Measurements from ENCODE around the gene MGA.

MGA gene

DNA sequence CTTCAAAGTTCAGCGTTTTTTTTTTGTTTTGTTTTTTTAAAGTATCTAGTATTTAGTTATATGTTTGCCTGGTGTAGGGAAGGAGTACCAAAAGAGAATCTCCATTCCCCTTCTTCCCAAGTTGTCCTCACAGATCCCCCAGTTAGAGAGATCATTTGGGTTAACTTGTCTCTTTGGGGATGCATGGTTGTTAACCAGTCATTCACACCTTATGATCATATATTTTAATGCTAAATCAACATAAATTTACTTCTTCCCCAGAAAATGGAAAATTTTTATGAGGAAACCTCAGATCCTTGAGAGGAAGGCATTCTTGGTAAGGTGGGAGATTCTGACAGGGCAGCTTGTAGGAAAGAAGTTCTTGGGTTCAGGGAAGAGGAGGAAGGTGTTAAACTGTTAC lies 1.5 kb upstream of the MGA start:
- no peak overlapping the region for H3K27ac ChIP-seq (ENCODE audit: low read length)
- no peak overlapping the region for H3K4me3 ChIP-seq (ENCODE audit: low read length in 2 of 2)
- H3K9ac ChIP-seq (ENCODE audit: low read length in 2 of 2) = no peak overlapping the region
- no peaks in the 10 kb centered on the region for H3K9me3 ChIP-seq (ENCODE audit: control insufficient read depth in 2 of 2, low read length in 2 of 2)
- H3K27me3 ChIP-seq (ENCODE audit: control insufficient read depth in 1 of 2, insufficient read depth in 2 of 2, low read length in 2 of 2) = no peaks in the 10 kb centered on the region
- peaks cover 25% of the 10 kb centered on the region for H3K4me1 ChIP-seq (ENCODE audit: control insufficient read depth, insufficient read depth, low read length)
- H3K36me3 ChIP-seq (ENCODE audit: control insufficient read depth in 2 of 2, insufficient read depth in 2 of 2, low read length in 2 of 2) = no peaks in the 10 kb centered on the region

GRCh38 chr15:41659190-41659589 lies 1.0 kb upstream of the MGA start:
- H3K4me1 ChIP-seq (ENCODE audit: control insufficient read depth, insufficient read depth, low read length) = peaks cover 25% of the 10 kb centered on the region
- H3K9me3 ChIP-seq (ENCODE audit: control insufficient read depth in 2 of 2, low read length in 2 of 2) = no peaks in the 10 kb centered on the region
- no peaks in the 10 kb centered on the region for H3K36me3 ChIP-seq (ENCODE audit: control insufficient read depth in 2 of 2, insufficient read depth in 2 of 2, low read length in 2 of 2)
- H3K4me3 ChIP-seq (ENCODE audit: low read length in 2 of 2) = no peak overlapping the region
- H3K9ac ChIP-seq (ENCODE audit: low read length in 2 of 2) = no peak overlapping the region
- no peak overlapping the region for H3K27ac ChIP-seq (ENCODE audit: low read length)
- H3K27me3 ChIP-seq (ENCODE audit: control insufficient read depth in 1 of 2, insufficient read depth in 2 of 2, low read length in 2 of 2) = no peaks in the 10 kb centered on the region

GRCh38 chr15:41659855-41660234 lies 360 bp upstream of the MGA start:
- peaks cover 25% of the 10 kb centered on the region for H3K4me1 ChIP-seq (ENCODE audit: control insufficient read depth, insufficient read depth, low read length)
- H3K36me3 ChIP-seq (ENCODE audit: control insufficient read depth in 2 of 2, insufficient read depth in 2 of 2, low read length in 2 of 2) = no peaks in the 10 kb centered on the region
- peak overlapping the region; percentile 72 to 85 for H3K4me3 ChIP-seq (ENCODE audit: low read length in 2 of 2)
- H3K27ac ChIP-seq (ENCODE audit: low read length) = peak overlapping the region; percentile 74
- no peaks in the 10 kb centered on the region for H3K9me3 ChIP-seq (ENCODE audit: control insufficient read depth in 2 of 2, low read length in 2 of 2)
- H3K9ac ChIP-seq (ENCODE audit: low read length in 2 of 2) = peak overlapping the region in 1 of 2 donors; percentile 51
- H3K27me3 ChIP-seq (ENCODE audit: control insufficient read depth in 1 of 2, insufficient read depth in 2 of 2, low read length in 2 of 2) = no peaks in the 10 kb centered on the region

DNA sequence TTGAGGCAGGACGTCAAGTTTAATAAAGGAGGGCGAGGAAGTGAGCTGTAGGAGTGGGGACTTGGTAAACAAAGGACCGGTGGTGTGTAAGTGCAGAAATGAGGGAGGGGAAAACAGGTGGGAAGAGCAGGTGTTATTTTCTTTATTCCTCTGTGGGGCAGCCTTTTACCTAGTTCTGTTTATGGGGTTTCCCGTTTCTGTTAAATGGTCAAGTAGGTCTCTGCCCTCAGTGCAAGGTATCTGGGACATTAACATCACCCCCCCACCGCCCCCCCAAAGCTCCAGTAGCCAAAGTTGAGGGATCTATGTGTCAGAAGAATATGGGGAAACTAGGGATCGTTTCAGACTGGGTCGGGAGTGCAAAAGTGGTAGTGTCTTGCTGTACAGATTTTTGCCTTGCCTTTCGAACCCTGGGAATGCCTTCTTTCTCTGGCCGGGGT lies 893 bp downstream of the MGA start:
- H3K9ac ChIP-seq (ENCODE audit: low read length in 2 of 2) = peak overlapping the region; percentile 14 to 64

GRCh38 chr15:41661518-41662225 lies 1.5 kb downstream of the MGA start:
- H3K4me1 ChIP-seq (ENCODE audit: control insufficient read depth, insufficient read depth, low read length) = peaks cover 25% of the 10 kb centered on the region

More for the DNA sequence above, 893 bp downstream of the MGA start:
- H3K36me3 ChIP-seq (ENCODE audit: control insufficient read depth in 2 of 2, insufficient read depth in 2 of 2, low read length in 2 of 2) = no peaks in the 10 kb centered on the region
- H3K27me3 ChIP-seq (ENCODE audit: control insufficient read depth in 1 of 2, insufficient read depth in 2 of 2, low read length in 2 of 2) = no peaks in the 10 kb centered on the region
- peak overlapping the region; percentile 74 for H3K27ac ChIP-seq (ENCODE audit: low read length)
- H3K4me3 ChIP-seq (ENCODE audit: low read length in 2 of 2) = peak overlapping the region; percentile 72 to 85
- peaks cover 25% of the 10 kb centered on the region for H3K4me1 ChIP-seq (ENCODE audit: control insufficient read depth, insufficient read depth, low read length)
- H3K9me3 ChIP-seq (ENCODE audit: control insufficient read depth in 2 of 2, low read length in 2 of 2) = no peaks in the 10 kb centered on the region

GRCh38 chr15:41666353-41666920 lies 6.2 kb downstream of the MGA start:
- Histone ChIP-seq H3K27me3 (ENCODE audit: control insufficient read depth in 1 of 2, insufficient read depth in 2 of 2, low read length in 2 of 2) (no peaks in the 10 kb centered on the region), H3K9ac (ENCODE audit: low read length in 2 of 2) (no peak overlapping the region), H3K4me3 (ENCODE audit: low read length in 2 of 2) (no peak overlapping the region), H3K27ac (ENCODE audit: low read length) (no peak overlapping the region), H3K4me1 (ENCODE audit: control insufficient read depth, insufficient read depth, low read length) (peaks cover 7% of the 10 kb centered on the region), H3K36me3 (ENCODE audit: control insufficient read depth in 2 of 2, insufficient read depth in 2 of 2, low read length in 2 of 2) (peaks cover 3 to 4% of the 10 kb centered on the region in 2 donors), H3K9me3 (ENCODE audit: control insufficient read depth in 2 of 2, low read length in 2 of 2) (no peaks in the 10 kb centered on the region)

More at GRCh38 chr15:41661518-41662225, 1.5 kb downstream of the MGA start:
- H3K9ac ChIP-seq (ENCODE audit: low read length in 2 of 2) = peak overlapping the region; percentile 62 to 64
- H3K4me3 ChIP-seq (ENCODE audit: low read length in 2 of 2) = peak overlapping the region; percentile 72 to 85
- no peaks in the 10 kb centered on the region for H3K27me3 ChIP-seq (ENCODE audit: control insufficient read depth in 1 of 2, insufficient read depth in 2 of 2, low read length in 2 of 2)
- H3K36me3 ChIP-seq (ENCODE audit: control insufficient read depth in 2 of 2, insufficient read depth in 2 of 2, low read length in 2 of 2) = no peaks in the 10 kb centered on the region
- H3K9me3 ChIP-seq (ENCODE audit: control insufficient read depth in 2 of 2, low read length in 2 of 2) = no peaks in the 10 kb centered on the region
- H3K27ac ChIP-seq (ENCODE audit: low read length) = peak overlapping the region; percentile 74

DNA sequence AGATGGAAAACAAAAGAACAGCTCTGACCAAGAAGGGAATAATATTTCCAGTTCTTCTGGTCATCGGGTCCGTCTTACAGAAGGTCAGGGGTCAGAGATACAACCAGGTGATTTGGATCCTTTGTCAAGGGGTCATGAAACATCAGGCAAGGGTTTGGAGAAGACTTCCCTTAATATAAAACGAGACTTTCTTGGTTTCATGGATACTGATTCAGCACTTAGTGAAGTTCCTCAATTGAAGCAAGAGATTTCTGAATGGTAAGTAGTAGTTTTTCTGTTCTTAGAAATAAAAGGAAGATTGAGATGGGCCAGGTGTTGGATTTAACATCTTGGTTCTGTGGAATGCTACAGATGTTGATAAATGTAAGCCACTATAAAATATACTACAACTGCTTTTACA lies 9.5 kb downstream of the MGA start:
- no peaks in the 10 kb centered on the region for H3K27me3 ChIP-seq (ENCODE audit: control insufficient read depth in 1 of 2, insufficient read depth in 2 of 2, low read length in 2 of 2)
- H3K4me3 ChIP-seq (ENCODE audit: low read length in 2 of 2) = no peak overlapping the region
- H3K36me3 ChIP-seq (ENCODE audit: control insufficient read depth in 2 of 2, insufficient read depth in 2 of 2, low read length in 2 of 2) = peaks cover 3 to 4% of the 10 kb centered on the region in 2 donors
- no peak overlapping the region for H3K27ac ChIP-seq (ENCODE audit: low read length)
- H3K9ac ChIP-seq (ENCODE audit: low read length in 2 of 2) = no peak overlapping the region
- no peaks in the 10 kb centered on the region for H3K9me3 ChIP-seq (ENCODE audit: control insufficient read depth in 2 of 2, low read length in 2 of 2)
- H3K4me1 ChIP-seq (ENCODE audit: control insufficient read depth, insufficient read depth, low read length) = no peaks in the 10 kb centered on the region

- Histone ChIP-seq H3K4me1 (ENCODE audit: control insufficient read depth, insufficient read depth, low read length) (no peaks in the 10 kb centered on the region), H3K27ac (ENCODE audit: low read length) (no peak overlapping the region), H3K27me3 (ENCODE audit: control insufficient read depth in 1 of 2, insufficient read depth in 2 of 2, low read length in 2 of 2) (no peaks in the 10 kb centered on the region), H3K9me3 (ENCODE audit: control insufficient read depth in 2 of 2, low read length in 2 of 2) (no peaks in the 10 kb centered on the region), H3K9ac (ENCODE audit: low read length in 2 of 2) (no peak overlapping the region), H3K4me3 (ENCODE audit: low read length in 2 of 2) (no peak overlapping the region), H3K36me3 (ENCODE audit: control insufficient read depth in 2 of 2, insufficient read depth in 2 of 2, low read length in 2 of 2) (peaks cover 3 to 4% of the 10 kb centered on the region in 2 donors)
These were observed 11.7 kb downstream of the MGA start for GRCh38 chr15:41671656-41672648.

DNA sequence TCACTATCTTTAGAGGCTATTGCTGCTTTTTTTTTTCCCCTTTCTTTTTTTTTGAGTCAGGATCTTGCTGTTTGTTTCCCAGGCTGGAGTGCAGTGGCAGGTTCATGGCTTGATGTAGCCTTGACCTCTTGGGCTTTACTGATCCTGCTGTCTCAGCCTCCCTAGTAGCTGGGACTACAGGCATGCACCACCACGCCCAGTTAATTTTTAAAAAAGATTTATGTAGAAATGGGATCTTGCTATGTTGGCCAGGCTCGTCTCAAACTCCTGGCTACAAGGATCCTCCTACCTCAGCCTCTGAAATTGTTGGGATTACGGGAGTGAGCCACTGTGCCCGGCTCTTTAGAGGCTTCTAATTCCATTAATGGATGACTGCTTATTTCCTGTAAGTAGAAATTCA lies 15.1 kb downstream of the MGA start:
- no peaks in the 10 kb centered on the region for H3K36me3 ChIP-seq (ENCODE audit: control insufficient read depth in 2 of 2, insufficient read depth in 2 of 2, low read length in 2 of 2)
- H3K9ac ChIP-seq (ENCODE audit: low read length in 2 of 2) = no peak overlapping the region
- H3K9me3 ChIP-seq (ENCODE audit: control insufficient read depth in 2 of 2, low read length in 2 of 2) = no peaks in the 10 kb centered on the region
- no peaks in the 10 kb centered on the region for H3K27me3 ChIP-seq (ENCODE audit: control insufficient read depth in 1 of 2, insufficient read depth in 2 of 2, low read length in 2 of 2)
- no peaks in the 10 kb centered on the region for H3K4me1 ChIP-seq (ENCODE audit: control insufficient read depth, insufficient read depth, low read length)
- no peak overlapping the region for H3K4me3 ChIP-seq (ENCODE audit: low read length in 2 of 2)
- no peak overlapping the region for H3K27ac ChIP-seq (ENCODE audit: low read length)

GRCh38 chr15:41678742-41679141 lies 18.5 kb downstream of the MGA start:
- H3K27ac ChIP-seq (ENCODE audit: low read length) = no peak overlapping the region
- no peaks in the 10 kb centered on the region for H3K27me3 ChIP-seq (ENCODE audit: control insufficient read depth in 1 of 2, insufficient read depth in 2 of 2, low read length in 2 of 2)
- no peaks in the 10 kb centered on the region for H3K4me1 ChIP-seq (ENCODE audit: control insufficient read depth, insufficient read depth, low read length)
- H3K4me3 ChIP-seq (ENCODE audit: low read length in 2 of 2) = no peak overlapping the region
- no peaks in the 10 kb centered on the region for H3K9me3 ChIP-seq (ENCODE audit: control insufficient read depth in 2 of 2, low read length in 2 of 2)
- no peaks in the 10 kb centered on the region for H3K36me3 ChIP-seq (ENCODE audit: control insufficient read depth in 2 of 2, insufficient read depth in 2 of 2, low read length in 2 of 2)
- no peak overlapping the region for H3K9ac ChIP-seq (ENCODE audit: low read length in 2 of 2)

Measured in stomach smooth muscle (tissue), 2 donors.